ENCODE measurements around the gene APELA.

- TF ChIP-seq, protein P1, sequence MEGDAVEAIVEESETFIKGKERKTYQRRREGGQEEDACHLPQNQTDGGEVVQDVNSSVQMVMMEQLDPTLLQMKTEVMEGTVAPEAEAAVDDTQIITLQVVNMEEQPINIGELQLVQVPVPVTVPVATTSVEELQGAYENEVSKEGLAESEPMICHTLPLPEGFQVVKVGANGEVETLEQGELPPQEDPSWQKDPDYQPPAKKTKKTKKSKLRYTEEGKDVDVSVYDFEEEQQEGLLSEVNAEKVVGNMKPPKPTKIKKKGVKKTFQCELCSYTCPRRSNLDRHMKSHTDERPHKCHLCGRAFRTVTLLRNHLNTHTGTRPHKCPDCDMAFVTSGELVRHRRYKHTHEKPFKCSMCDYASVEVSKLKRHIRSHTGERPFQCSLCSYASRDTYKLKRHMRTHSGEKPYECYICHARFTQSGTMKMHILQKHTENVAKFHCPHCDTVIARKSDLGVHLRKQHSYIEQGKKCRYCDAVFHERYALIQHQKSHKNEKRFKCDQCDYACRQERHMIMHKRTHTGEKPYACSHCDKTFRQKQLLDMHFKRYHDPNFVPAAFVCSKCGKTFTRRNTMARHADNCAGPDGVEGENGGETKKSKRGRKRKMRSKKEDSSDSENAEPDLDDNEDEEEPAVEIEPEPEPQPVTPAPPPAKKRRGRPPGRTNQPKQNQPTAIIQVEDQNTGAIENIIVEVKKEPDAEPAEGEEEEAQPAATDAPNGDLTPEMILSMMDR (IDR thresholded peaks at IDR 0.05; ENCODE audit: poor library complexity, severe bottlenecking): no peak
- no peak for TF ChIP-seq EZH2 (IDR thresholded peaks at IDR 0.05; ENCODE audit: borderline replicate concordance, insufficient read depth, low read length, poor library complexity, severe bottlenecking)
- TF ChIP-seq POLR2AphosphoS5 (IDR thresholded peaks at IDR 0.05): no peak
- TF ChIP-seq, protein P2, sequence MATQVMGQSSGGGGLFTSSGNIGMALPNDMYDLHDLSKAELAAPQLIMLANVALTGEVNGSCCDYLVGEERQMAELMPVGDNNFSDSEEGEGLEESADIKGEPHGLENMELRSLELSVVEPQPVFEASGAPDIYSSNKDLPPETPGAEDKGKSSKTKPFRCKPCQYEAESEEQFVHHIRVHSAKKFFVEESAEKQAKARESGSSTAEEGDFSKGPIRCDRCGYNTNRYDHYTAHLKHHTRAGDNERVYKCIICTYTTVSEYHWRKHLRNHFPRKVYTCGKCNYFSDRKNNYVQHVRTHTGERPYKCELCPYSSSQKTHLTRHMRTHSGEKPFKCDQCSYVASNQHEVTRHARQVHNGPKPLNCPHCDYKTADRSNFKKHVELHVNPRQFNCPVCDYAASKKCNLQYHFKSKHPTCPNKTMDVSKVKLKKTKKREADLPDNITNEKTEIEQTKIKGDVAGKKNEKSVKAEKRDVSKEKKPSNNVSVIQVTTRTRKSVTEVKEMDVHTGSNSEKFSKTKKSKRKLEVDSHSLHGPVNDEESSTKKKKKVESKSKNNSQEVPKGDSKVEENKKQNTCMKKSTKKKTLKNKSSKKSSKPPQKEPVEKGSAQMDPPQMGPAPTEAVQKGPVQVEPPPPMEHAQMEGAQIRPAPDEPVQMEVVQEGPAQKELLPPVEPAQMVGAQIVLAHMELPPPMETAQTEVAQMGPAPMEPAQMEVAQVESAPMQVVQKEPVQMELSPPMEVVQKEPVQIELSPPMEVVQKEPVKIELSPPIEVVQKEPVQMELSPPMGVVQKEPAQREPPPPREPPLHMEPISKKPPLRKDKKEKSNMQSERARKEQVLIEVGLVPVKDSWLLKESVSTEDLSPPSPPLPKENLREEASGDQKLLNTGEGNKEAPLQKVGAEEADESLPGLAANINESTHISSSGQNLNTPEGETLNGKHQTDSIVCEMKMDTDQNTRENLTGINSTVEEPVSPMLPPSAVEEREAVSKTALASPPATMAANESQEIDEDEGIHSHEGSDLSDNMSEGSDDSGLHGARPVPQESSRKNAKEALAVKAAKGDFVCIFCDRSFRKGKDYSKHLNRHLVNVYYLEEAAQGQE (IDR thresholded peaks at IDR 0.05; ENCODE audit: borderline replicate concordance): no peak
Measured at GRCh38 chr4:164930647-164931046, 53.7 kb downstream of the APELA start.

Data from neural cell (in vitro differentiated cells).